Sigmoid colon (tissue), 4 donors: ENCODE measurements around the gene TBL3.

Source experiments
- POLR2AphosphoS5 ChIP-seq, 4 donors: sonication (generic); formaldehyde crosslinking; IDR thresholded peaks; one replicate each; pipeline ENCODE4 v1.6.1; 2017; ENCODE audit warnings: antibody characterized with exemption in 4 of 4
- TF ChIP-seq, protein P1 (sequence below), 4 experiments: fragments of 450-650 bp in 3 of 4; fragments of 200-600 bp in 1 of 4; IDR thresholded peaks; one replicate each; pipeline ENCODE4 v1.5.1; 2016 to 2019; ENCODE audit warnings: antibody characterized with exemption in 4 of 4, mild to moderate bottlenecking in 3 of 4, moderate library complexity in 2 of 4

DNA sequence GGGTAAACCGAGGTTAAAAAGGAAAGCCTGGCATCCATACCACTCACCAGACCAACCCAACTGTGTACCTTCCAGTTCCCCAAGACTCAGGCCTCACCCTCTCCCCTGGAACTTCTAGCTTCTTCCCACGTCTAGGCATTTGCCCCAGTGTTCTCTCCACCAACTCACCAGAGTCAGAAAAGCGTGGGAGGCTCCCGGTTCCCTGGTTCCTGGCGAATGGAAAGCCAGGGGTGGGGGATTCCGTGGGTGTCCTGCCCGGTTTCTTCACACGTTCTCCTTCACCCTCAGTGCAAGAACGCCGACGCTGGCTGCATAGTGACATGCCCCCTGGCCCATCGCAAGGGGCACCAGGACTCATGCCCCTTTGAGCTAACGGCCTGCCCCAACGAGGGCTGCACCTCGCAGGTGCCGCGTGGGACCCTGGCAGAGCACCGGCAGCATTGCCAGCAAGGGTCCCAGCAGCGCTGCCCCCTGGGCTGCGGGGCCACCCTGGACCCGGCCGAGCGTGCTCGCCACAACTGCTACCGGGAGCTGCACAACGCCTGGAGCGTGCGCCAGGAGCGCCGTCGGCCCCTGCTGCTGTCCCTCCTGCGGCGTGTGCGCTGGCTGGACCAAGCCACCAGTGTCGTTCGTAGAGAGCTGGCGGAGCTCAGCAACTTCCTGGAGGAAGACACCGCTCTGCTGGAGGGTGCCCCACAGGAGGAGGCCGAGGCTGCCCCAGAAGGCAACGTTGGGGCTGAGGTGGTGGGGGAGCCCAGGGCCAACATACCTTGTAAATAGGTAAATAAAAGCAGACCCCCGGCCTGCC, 3.5 kb upstream of the TBL3 start:
- TF ChIP-seq, protein P1, sequence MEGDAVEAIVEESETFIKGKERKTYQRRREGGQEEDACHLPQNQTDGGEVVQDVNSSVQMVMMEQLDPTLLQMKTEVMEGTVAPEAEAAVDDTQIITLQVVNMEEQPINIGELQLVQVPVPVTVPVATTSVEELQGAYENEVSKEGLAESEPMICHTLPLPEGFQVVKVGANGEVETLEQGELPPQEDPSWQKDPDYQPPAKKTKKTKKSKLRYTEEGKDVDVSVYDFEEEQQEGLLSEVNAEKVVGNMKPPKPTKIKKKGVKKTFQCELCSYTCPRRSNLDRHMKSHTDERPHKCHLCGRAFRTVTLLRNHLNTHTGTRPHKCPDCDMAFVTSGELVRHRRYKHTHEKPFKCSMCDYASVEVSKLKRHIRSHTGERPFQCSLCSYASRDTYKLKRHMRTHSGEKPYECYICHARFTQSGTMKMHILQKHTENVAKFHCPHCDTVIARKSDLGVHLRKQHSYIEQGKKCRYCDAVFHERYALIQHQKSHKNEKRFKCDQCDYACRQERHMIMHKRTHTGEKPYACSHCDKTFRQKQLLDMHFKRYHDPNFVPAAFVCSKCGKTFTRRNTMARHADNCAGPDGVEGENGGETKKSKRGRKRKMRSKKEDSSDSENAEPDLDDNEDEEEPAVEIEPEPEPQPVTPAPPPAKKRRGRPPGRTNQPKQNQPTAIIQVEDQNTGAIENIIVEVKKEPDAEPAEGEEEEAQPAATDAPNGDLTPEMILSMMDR (IDR thresholded peaks at IDR 0.05), result no peak
- TF ChIP-seq POLR2AphosphoS5 (IDR thresholded peaks at IDR 0.05), result no peak
